RPMI7951 (cell line): ENCODE results near the gene EFS. TPM values are rescaled to one million over a fixed set of nuclear protein-coding genes. Genes with fewer than 3 reads are reported as not detected.

Experiments
- DNase-seq: peaks from one replicate; pipeline ENCODE4 v3.0.0-alpha.2; 2012; ENCODE audit warnings: low read depth
- total RNA-seq: library from RNA; depleted of rRNA; stranded (reverse); fragments of >200 nt; shearing (Covaris generic); gene quantifications from 2 replicates; pipeline ENCODE4 v1.2.3, GENCODE V29; 2014

Gene EFS
- total RNA-seq, 1 experiment from 2014 or later: 2.8 TPM

DNA sequence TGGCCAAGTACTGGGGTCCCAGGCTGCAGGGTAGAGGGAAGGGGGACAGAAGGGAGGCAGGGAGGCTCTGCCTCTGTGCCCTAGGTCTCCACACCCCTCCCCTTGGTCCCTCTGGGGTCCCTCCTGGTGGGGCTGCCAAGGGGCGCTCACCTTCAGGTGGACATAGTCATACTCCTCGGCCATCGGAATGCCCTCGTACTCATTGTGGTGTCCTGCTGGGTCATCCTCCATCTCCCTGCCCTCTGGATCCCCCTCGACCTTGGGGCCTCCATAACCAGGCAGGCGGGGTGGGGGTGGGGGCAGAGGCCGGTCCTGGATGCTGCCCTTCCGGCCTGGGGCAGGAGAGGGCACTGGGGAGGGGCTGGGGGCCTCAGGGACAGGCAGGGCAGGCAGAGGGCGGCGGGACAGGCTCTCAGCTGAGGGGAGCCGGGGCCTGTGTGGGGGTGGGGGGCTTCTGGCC is 5.8 kb downstream of the EFS start:
- DNase-seq: no peak

DNA sequence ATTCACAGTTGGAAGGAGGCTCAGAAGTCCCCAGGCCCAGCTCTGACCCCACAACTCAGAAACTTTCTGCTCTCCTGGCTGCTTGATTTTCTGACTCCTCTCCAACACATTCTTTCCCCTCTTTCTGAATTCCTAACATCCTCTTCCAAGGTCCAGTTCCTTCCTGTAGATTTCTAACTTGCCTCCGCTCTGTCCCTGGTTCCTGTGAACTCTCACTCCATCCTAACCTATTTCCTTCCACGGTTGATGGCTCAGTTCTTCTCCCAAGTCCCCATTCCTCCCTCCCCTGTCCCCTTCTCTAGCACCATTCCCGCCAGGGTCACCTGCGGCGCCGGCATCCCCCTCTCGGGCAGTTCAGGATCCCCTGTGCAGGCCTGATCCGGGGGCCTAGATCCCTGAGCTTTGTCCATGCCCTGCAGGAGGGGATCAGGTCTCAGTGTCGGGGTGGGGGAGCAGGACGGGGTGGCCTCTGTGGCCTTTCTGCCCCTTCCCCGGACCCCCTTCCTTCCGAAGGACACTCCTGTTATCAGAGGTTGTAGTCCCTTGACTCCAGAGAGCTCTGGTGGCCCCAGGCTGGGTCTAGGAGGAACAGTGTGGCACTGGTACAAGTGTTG is 6.3 kb downstream of the EFS start:
- no peak for DNase-seq

DNA sequence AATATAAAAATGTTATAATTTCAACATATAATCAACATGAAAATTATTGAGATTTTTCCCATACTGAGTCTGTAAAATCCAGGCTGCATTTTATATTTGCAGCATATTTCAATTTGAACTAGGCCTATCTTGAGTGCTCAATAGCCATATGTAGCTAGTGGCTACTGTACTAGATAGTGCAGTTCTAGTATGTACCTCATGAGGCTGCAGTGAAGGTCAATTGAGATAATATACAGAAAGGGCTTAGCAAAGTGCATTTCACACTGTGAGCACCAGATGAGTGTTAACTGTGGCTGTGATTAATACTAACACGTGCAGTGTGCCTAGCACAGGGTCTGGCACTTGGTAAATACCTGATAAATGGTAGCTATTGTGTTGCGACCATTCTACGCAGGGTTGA is 6.9 kb downstream of the EFS start:
- no peak for DNase-seq

DNA sequence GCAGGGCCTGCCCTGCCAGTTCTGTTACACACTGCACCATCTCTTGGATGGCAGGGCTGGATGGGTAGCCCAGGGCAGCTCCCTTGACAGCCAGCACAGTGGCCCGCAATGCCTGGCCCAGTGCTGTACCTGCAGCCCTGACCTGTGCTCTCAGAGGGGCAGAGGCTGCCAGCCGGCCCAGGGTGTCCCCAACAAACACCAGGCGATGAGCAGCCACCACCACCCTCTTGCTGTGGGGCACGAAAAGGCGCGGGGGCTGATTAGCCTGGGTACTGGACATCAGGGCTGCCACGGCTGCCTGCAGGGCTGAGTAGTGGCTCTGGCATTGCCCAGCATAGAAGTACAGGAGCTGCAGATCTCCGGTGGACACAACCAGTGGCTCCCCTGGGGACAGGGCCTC is 7.7 kb downstream of the EFS start:
- DNase-seq: no peak

DNA sequence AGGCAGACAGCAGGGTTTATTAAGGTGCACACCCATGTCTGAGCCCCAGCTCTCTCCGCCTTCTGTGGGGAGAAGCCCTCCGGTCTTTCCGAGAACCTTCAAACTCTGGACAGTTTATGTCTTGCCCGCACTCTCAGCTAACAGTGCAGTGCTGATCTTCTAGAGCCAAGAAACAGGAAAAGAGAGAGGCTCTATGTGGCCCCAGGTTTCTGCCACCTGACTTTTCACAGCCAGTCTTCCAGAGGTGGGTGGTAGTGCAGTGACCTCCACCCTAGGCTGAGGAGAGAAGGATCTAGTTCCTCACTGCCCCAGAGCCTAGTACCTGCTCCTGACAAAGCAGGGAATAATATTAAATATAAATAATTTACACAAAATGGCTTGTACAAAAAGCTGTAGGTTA is 8.3 kb downstream of the EFS start:
- DNase-seq: no peak

DNA sequence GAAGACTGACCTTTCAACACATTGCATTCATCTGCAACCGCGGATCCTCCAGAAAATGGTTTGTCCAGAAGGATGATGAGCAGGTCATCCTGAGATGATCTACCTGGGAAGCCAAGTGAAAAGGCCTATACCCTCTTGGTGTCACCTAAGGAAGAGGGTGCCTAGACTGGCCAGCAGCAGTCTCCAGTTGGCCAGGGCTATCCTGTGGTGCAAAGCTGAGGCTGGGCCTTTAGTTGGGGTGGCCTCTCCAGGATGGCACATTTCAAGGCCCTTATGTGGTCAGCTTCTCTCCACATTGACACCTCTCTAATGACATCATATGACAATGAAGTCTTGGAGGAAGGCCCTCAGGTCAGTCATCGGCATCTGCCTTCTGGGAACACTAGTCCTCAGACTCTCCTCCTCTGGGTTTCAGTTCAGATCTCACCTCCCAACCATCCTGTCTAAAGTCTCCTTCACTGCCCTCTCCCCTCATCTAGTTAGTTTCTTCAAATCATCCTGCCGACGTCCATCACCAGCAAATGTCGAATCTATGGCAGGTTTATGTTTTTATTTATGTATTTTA is 9.0 kb downstream of the EFS start:
- DNase-seq: no peak

DNA sequence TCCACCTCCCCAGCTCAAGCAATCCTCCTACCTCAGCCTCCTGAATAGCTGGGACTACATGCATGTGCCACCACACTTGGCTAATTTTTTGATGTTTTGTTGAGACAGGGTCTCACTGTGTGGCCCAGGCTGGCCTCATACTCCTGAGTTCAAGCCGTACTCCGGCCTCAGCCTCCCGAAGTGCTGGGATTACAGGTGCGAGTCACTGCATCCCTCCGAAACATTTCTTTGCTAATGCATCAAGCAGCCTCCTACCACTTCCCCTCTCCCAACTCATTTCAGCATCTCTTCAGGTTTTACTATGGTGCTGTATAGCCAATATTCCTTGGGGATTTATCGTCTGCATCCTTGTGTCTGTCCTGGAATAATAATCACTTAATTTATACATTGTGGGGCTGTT is 10.0 kb downstream of the EFS start:
- no peak for DNase-seq

DNA sequence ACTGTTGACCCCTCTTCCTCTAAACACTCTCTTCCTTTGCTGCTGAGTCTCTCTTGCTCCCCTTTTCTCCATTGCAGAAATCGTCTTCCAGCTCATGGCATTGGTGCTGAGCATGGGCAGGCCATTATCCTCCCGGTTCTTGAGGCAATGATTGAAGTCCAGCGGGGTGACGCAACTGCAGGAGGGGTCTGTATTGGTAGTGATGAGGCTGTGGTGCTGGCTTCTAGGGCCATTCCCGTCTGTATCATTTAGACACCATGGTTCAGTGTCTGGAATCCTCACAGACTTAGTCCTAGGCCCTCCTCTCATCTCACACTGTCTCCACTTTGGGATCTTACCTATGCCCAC is 11.6 kb downstream of the EFS start:
- DNase-seq: no peak

DNA sequence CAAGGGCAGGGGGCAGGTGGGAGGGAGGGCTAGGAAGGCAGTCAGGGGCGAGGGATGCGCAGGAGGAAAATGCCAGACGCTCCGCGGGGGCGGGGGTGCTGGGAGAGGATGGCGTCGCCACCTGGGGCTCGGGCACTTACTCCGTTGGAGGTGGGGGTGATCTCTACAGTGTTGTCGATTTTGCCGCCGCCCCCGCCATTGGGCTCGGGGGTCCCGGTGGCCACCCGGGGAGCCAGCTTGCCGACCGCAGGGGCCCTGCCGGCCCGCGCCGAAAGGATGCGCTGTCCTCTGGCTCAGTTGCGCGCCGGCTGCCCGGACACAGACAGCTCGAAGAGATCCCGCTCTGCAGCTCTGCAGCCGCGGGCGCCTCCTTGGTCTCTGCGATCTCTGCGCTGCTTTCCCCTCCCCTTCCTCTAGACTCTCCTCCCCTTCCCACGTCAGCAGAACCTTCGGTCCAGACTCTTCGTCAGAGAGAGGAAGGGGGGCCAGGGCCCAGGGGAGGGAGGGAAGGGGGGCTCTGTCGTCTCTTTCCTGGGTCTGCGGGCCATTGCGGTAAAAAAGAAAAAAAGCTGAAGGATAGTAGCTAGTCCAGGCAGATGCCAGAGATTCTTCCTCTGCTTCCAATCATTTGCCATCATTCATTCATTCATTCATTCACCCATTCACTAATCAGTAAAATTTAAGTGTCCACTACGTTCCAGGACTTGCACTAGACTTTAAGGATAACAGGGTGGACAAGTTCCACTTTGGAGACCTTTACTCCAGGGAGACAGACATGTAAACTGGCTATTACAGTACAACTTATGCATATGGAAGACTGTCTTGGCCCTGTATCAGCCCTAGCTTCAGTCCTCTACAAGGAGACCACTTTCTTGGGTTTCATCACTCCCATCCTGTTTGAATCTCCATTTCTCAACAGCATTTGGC is 12.2 kb downstream of the EFS start, which contains the start of gene SLC22A17:
Gene SLC22A17, minus strand, starts transcription at position 382 of the 927 bp plus-strand sequence.
- peak; percentile 80 for DNase-seq

DNA sequence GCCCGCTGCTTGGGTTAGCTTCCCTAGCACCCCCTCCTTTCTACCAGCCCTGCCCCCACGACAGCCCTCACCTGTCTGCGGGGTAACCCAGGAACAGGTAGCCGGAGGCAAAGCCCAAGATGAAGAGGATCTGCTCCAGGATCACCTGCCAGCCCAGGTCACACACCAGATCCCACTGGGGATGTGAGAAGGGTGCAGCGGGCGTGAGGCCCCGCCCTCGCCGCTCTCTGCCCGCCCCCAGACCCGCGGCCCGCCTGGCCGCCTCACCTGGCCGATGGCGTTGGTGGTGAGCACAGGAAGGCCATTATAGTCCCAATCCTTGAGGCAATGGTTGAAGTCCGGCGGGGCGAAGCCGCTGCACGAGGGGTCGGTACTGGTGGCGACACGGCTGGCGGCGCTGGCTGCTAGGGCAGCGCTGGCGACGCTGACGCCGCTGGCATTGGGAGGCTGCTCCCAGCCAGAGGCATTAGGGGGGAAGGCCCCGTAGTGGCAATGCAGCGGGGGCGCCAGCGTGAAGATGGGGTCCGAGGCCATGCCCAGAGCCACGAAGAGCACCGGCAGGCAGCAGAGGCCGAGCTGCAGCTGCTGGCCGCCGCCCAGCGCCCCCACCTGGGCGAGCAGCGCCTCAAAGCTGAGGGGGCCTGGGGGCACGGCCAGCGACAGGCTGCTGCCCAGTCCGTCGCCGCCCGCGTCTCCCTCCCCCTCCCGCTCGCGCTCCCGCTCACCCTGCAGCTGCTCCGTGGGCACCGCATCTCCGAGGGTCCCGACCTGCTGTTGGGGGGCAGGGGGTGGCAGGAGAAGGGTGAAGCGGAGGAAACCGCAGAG is 13.1 kb downstream of the EFS start:
- no peak for DNase-seq

DNA sequence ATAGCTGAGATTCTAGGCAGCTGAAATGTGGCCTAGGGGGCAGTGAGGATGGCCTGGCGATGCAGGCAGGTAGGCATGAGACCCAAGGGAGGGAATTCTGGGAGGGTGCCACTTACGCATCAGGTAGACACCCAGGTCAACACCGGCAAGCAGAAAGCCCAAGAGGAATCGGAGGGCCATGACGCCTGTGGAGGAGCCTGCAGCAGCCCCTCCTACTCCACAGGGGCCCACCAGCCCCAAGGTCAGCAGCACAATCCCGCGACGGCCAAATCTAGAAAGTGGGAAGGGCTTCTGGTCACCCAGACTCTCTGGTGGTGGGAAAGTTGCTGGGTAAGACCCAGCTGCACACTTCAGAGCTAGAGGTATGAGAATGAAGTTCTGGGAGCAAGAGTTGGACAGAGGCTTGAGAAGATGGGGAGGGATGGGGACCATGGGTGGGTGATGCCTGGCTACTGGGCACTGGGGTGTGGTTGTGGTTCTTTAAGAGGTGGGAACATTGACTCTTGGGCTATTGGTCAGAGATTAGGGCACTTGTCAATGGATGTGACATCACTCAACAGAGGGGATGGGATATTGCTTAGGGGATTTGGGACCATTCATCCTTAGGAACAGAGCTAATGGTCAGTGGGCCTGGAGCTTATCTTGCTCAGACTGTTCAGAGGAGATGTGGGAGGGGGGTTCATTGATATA is 15.7 kb downstream of the EFS start:
- DNase-seq: no peak

DNA sequence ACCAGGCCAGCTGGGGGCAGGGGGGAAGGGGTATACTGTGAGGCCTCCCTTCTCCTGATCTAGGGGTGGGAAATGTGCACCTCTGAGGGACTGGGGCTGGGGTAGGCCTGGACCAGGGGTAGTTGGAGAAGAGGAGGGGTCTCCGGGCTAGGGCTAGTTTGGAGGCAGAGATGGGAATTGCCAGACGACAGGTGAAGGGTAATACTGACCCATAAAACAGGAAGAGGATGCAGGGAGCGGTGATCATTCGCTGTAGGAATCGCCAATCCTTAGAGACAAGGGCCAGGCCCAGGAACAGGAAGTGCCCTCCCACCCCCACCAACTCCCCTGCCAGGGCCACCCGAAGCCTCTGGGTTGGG is 16.7 kb downstream of the EFS start:
- DNase-seq: no peak

DNA sequence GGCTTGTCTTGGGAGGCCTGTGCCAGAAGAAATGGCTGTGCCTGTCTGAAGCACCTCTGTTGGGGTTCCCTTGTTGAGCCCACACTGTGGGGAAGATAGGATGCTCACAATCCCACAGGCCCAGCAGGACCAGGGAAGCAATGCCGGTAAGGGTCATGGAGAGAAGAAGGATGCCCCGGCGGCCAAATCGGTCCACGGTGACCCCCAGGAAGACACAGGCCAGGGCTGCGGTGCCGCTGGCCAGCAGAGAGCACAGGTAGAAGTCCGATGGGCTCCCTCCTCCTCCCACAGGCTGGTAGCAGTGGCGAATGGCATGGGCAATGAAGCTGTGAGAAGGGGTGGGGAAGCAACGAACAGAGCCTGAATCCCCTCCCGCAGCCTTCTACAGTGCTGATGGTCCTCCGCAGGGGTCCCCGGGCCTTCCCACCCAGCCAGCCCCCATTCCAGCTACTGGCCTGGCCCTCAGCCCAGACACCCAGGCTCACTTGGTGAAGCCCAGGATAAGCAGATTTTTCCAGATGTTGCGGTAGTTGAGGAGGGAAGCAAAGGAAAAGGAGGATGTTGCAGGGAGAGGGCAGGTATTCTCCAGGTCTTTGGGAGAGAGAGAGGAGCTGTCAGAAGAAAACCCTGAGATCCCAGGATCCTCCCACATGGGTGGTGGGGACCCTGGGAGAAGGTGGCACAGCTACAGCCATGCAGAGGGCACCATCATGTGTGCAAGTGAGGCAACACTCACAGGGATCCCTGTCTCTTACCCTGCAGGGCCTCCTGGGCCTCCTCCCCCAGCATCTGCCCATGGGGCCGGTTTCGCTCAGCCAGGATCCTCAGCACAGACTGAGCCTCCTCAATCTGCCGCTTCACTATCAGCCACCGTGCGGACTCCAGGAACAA is 17.3 kb downstream of the EFS start:
- no peak for DNase-seq

DNA sequence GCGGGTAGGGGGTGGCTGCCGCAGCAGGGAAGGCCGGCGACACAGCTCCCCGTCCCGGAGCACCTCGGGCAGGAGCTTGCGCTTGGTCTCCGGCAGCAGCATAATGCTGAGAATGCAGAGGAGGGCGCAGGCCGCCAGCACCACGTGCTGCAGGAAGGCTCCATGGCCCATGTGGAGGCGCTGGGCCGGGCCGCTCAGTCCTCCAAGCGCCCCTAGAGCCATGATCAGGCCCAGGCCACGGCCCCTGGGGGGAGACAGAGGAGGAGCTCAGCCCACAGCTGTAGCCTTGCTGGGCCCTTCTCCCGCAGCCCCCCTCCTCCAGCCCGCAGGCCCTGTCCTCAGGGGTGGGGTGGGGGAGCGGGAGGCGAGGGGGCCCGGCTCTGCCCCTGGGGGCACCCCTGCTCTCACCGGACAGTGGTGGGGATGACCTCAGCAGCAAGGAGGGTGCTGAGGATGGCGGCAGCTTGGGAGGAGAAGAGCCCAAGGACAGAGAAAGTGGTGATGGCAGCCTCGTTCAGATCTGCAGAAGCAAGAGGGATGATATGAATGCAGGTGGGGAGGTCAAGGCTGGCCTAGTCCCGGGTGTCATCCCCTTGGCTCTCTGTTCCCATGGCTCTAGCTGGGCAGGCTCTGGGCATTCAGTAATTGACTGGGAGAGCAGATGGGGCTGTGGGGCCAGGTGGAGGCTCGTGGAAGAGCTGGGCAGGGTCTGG is 18.1 kb downstream of the EFS start:
- no peak for DNase-seq

DNA sequence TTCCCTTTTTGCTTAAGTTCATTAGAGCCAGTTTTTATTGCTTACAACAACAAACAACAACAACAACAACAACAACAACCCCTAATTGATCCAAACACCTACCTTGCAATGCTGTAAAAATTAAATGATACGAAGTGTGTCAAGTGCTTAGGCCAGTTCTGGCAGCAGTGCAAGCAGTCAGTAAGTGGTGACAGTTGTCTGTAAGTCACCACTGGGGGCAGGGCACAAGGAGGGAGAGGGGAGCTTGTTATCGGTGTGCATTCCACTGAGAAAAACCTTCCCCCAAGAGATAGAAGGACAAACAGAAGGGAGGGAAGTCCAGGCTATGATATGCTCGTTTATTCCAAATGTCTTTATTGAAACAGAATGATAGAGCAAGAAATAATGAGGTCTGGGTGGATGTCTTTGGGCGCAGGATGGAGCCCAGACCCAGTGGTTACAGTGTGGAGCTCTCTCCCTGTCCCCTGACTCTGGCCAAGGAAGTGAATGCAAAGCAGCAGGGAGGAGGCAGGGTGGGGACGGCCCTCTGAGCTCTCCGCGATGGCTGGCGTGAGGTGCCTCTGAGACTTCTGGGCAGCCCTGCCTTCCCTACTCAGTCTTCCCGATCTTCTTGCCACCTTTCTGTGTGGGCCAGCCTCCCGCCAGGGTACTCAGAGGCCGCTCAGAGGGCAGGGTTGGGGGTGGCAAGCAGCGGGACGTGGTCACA is 18.8 kb downstream of the EFS start:
- DNase-seq: no peak

DNA sequence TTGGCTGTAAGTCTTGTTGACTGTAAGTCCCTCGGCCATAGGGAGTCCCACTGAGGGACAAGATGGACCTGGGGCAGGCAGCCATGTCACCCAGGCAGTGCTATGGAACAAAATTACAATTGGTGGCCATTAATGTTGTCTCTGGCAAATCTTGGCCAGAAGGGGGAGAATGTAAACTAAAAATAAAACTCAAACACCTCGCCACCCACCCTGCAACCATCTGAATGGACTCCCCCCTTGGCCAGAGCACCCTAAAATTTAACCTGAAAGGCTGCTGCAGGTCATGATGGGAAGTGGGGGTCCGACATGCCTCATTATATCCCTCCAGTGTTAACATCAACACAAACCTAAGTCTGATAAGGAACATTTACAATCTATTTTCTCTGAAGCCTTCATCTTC is 20.5 kb downstream of the EFS start:
- no peak for DNase-seq

DNA sequence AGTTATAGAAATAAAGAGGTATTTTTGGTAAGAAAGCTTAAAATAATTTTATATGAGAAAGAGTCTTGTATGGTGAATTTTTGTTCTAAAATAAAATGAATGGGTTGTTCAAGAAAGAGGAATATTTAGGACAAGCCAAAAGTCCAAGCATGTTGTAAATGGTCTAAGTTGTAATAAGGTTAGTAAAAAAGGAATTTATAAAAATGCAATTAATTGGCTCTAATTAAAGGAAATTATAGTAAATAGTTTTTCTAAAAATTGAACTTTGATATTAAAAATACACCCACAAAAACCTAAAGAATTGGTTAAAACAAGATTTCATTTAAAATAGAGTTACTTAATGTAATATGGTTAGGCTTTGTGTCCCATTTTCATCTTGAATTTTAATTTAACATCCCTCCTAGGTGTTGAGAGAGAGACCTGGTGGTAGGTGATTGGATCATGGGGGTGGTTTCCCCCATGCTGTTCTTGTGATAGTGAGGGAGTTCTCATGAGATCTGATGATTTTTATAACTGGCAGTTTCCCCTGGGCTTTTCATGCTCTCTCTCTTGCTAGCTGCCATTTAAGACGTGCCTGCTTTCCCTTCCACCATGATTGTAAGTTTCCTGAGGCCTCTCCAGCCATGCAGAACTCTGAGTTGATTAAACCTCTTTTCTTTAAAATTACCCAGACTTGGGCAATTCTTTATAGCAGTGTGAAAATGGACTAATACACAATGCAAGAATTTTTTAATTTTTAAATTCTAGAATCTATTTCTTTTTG is 25.3 kb downstream of the EFS start:
- DNase-seq: no peak

DNA sequence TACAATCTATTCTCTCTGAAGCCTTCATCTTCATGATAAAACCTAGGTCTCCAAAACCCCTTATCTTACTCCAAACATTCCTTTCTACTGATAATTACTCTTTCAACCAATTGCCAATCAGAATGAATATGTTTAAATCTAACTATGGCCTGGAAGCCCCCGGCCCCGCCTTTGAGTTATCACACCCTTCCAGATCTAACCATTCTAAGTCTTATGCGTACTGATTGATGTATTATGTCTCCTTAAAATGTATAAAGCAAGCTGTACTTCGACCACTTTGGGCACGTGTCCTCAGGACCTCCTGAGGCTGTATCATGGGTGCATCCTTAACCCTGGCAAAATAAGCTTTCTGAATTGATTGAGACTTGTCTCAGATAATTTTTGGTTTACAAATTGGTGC is 29.3 kb downstream of the EFS start:
- no peak for DNase-seq
